HepG2 (cell line): ENCODE data around the gene CALR. TPM values are rescaled to one million over a fixed set of nuclear protein-coding genes. Genes with fewer than 3 reads are reported as not detected.

ENCODE experiments used
- BCL6 ChIP-seq: IDR thresholded peaks from 2 replicates; pipeline ENCODE4 v1.6.1; 2016; ENCODE audit warnings: missing genetic modification reagents, missing compliant biosample characterization
- DMAP1 ChIP-seq: IDR thresholded peaks from 2 replicates; pipeline ENCODE4 v1.6.1; 2016
- ETS1 ChIP-seq: sonication (generic); formaldehyde crosslinking; IDR thresholded peaks from 2 replicates; pipeline ENCODE4 v1.4.0; 2020; ENCODE audit warnings: missing genetic modification reagents
- HOXA9 ChIP-seq: sonication (generic); formaldehyde crosslinking; IDR thresholded peaks from 2 replicates; pipeline ENCODE4 v1.8.1; 2022; ENCODE audit warnings: missing genetic modification reagents, mild to moderate bottlenecking, moderate library complexity, borderline replicate concordance
- KAT7 ChIP-seq: IDR thresholded peaks from 2 replicates; pipeline ENCODE4 v1.6.1; 2018; ENCODE audit warnings: borderline replicate concordance, missing compliant biosample characterization
- KDM5B ChIP-seq: sonication (generic); formaldehyde crosslinking; IDR thresholded peaks from 2 replicates; pipeline ENCODE4 v1.4.0; 2020; ENCODE audit warnings: missing genetic modification reagents, mild to moderate bottlenecking, borderline replicate concordance
- NONO ChIP-seq, 2 experiments: fragments of 450-650 bp in 1 of 2; sonication (generic) in 1 of 2; formaldehyde crosslinking in 1 of 2; IDR thresholded peaks in 1 of 2; conservative IDR thresholded peaks in 1 of 2; 2 replicates each; pipeline versions ENCODE4 v1.6.1 to v1.8.0; 2017 to 2022; ENCODE audit warnings: mild to moderate bottlenecking in 1 of 2, missing genetic modification reagents in 1 of 2, moderate library complexity in 1 of 2
- NRL ChIP-seq: sonication (generic); formaldehyde crosslinking; IDR thresholded peaks from 2 replicates; pipeline ENCODE4 v1.5.0; 2020; ENCODE audit warnings: missing genetic modification reagents, mild to moderate bottlenecking, moderate library complexity, borderline replicate concordance
- PLRG1 ChIP-seq: fragments of 450-650 bp; conservative IDR thresholded peaks from 2 replicates; pipeline ENCODE4 v1.6.1; 2016
- REPIN1 ChIP-seq: sonication (generic); formaldehyde crosslinking; IDR thresholded peaks from 2 replicates; pipeline ENCODE4 v1.8.0; 2022; ENCODE audit warnings: missing genetic modification reagents, low read depth, mild to moderate bottlenecking, borderline replicate concordance
- ZEB1 ChIP-seq: IDR thresholded peaks from 2 replicates; pipeline ENCODE4 v1.6.1; 2012; ENCODE audit warnings: mild to moderate bottlenecking, low read depth, inconsistent platforms; ENCODE audit not compliant: insufficient replicate concordance
- ZNF329 ChIP-seq: sonication (generic); formaldehyde crosslinking; IDR thresholded peaks from 2 replicates; pipeline ENCODE4 v1.9.0; 2021; ENCODE audit warnings: low read depth, mild to moderate bottlenecking, missing genetic modification reagents
- ZNF496 ChIP-seq: sonication (generic); formaldehyde crosslinking; IDR thresholded peaks from 2 replicates; pipeline ENCODE4 v1.8.1; 2023; ENCODE audit warnings: mild to moderate bottlenecking, moderate library complexity, missing genetic modification reagents; ENCODE audit not compliant: insufficient replicate concordance
- ZNF678 ChIP-seq: sonication (generic); formaldehyde crosslinking; IDR thresholded peaks from 2 replicates; pipeline ENCODE4 v1.4.0; 2020; ENCODE audit warnings: mild to moderate bottlenecking, missing genetic modification reagents
- ZNF883 ChIP-seq: sonication (generic); formaldehyde crosslinking; IDR thresholded peaks from 2 replicates; pipeline ENCODE4 v1.5.1; 2020; ENCODE audit warnings: mild to moderate bottlenecking, missing genetic modification reagents; ENCODE audit errors: not compliant biosample characterization
- polyA plus RNA-seq, 8 experiments: library from polyadenylated mRNA; depleted of rRNA in 3 of 8; stranded (reverse) in 7 of 8; unstranded in 1 of 8; fragments of >200 nt; fragmentation: Illumina TruSeq in 4 of 8; extraction: Trizol in 4 of 8; gene quantifications; 2 replicates each; pipeline versions ENCODE4 v1.2.1 to v1.2.3, GENCODE V29; 2011 to 2016; ENCODE audit warnings: low read depth in 4 of 8, missing spikeins in 1 of 8, mixed read lengths in 1 of 8; ENCODE audit not compliant: insufficient read depth in 1 of 8
- total RNA-seq, 5 experiments: library from RNA; depleted of rRNA; stranded (reverse); fragments of >200 nt; fragmentation: Illumina TruSeq; extraction: Trizol; gene quantifications; 2 replicates each; pipeline ENCODE4 v1.2.3, GENCODE V29; 2016; ENCODE audit warnings: low read depth in 1 of 5
- TF ChIP-seq, protein P1 (sequence below): sonication (generic); formaldehyde crosslinking; IDR thresholded peaks from 2 replicates; pipeline ENCODE4 v1.8.1; 2023; ENCODE audit warnings: mild to moderate bottlenecking, missing genetic modification reagents
- TF ChIP-seq, protein P2 (sequence below): sonication (generic); formaldehyde crosslinking; IDR thresholded peaks from 2 replicates; pipeline ENCODE4 v1.5.1; 2020; ENCODE audit warnings: mild to moderate bottlenecking, missing genetic modification reagents, moderate library complexity
- TF ChIP-seq, protein P3 (sequence below), 2 experiments: sonication (generic) in 1 of 2; formaldehyde crosslinking in 1 of 2; IDR thresholded peaks; 2 replicates each; pipeline versions ENCODE4 v1.4.0 to v1.6.1; 2018 to 2020; ENCODE audit warnings: missing genetic modification reagents in 2 of 2, borderline replicate concordance in 1 of 2, low read depth in 1 of 2, mild to moderate bottlenecking in 1 of 2, missing biosample characterization in 1 of 2
- TF ChIP-seq, protein P4 (sequence below): sonication (generic); IDR thresholded peaks from 2 replicates; pipeline ENCODE4 v1.6.1; 2016; ENCODE audit warnings: low read depth, borderline replicate concordance

Gene CALR
- total and polyA plus RNA-seq, 2 of the 13 experiments (the other 11 are each of a cell fraction or from before 2014, with no cell fraction given) = 898 to 934 TPM

DNA sequence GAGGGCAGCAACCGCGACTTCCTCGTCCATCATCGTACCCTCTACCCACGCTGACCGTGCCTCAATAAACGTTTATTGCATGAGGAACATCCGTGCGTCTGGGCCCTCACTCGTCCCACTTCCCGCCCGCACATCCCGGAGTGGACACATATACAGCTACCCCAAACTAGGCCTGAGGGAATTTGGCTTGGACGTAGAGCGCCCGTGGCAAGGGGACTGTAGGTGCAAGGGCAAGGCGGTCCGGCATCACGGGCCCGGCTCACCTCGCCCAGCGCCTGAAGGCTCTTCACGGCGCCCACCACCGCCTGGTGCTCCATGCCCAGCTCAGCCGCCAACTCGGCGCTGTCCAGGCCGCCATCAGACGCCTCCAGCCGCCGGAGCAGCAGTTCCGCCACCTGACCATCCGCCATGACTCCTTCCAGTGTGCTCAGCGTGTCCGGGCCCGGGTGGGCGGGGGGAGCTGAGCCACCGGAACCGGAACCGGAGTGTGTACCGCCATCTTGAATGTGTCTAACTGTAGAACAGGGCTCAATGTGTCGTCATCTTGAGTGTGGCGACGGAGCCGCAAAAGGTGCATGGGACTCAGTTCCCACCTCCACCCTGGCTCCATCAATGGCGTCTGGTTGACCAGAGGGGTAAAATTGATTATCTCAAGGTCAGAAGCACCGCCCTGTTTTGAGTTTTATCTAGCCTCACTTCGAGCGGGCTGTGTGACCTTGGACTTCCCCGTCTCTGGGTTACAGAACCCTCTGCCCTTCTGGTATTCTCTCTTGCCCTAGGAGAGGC is 4.9 kb upstream of the CALR start, which contains the start of gene FARSA (continued):
- TF ChIP-seq, protein P1, sequence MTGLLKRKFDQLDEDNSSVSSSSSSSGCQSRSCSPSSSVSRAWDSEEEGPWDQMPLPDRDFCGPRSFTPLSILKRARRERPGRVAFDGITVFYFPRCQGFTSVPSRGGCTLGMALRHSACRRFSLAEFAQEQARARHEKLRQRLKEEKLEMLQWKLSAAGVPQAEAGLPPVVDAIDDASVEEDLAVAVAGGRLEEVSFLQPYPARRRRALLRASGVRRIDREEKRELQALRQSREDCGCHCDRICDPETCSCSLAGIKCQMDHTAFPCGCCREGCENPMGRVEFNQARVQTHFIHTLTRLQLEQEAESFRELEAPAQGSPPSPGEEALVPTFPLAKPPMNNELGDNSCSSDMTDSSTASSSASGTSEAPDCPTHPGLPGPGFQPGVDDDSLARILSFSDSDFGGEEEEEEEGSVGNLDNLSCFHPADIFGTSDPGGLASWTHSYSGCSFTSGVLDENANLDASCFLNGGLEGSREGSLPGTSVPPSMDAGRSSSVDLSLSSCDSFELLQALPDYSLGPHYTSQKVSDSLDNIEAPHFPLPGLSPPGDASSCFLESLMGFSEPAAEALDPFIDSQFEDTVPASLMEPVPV (CRISPR knock-in tag) = 0 out of 2 replicates have a peak, but pooled peaks have one; percentile 72
- 0 out of 2 replicates have a peak, but pooled peaks have one; percentile 81 for TF ChIP-seq ZNF678 (CRISPR knock-in tag)
- peak; percentile 11; the same call in 1 of the 2 replicates for TF ChIP-seq BCL6 (CRISPR knock-in tag)
- TF ChIP-seq REPIN1 (CRISPR knock-in tag) = peak; percentile 68
- no peak for TF ChIP-seq PLRG1
- no peak for TF ChIP-seq ZNF496 (CRISPR knock-in tag)
- no peak for TF ChIP-seq ZEB1
- peak; percentile 92; the same call in 1 of the 2 replicates for TF ChIP-seq NRL
- peak; percentile 97 for TF ChIP-seq DMAP1 (CRISPR knock-in tag)
- peak; percentile 80; the same call in 1 of the 2 replicates for TF ChIP-seq ZNF329 (CRISPR knock-in tag)
- peak; percentile 46; the same call in 1 of the 2 replicates for TF ChIP-seq HOXA9 (CRISPR knock-in tag)
- peak; percentile 83; the same call in 1 of the 2 replicates for TF ChIP-seq KDM5B (CRISPR knock-in tag)
- TF ChIP-seq, protein P2, sequence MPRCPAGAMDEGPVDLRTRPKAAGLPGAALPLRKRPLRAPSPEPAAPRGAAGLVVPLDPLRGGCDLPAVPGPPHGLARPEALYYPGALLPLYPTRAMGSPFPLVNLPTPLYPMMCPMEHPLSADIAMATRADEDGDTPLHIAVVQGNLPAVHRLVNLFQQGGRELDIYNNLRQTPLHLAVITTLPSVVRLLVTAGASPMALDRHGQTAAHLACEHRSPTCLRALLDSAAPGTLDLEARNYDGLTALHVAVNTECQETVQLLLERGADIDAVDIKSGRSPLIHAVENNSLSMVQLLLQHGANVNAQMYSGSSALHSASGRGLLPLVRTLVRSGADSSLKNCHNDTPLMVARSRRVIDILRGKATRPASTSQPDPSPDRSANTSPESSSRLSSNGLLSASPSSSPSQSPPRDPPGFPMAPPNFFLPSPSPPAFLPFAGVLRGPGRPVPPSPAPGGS (CRISPR knock-in tag) = peak; percentile 82
- TF ChIP-seq KAT7 = peak; percentile 93
- no peak for TF ChIP-seq NONO (IDR thresholded peaks at IDR 0.05)
- peak; percentile 80 for TF ChIP-seq NONO (CRISPR knock-in tag; conservative IDR thresholded peaks at IDR 0.05)
- TF ChIP-seq ETS1 (CRISPR knock-in tag) = no peak
- peak; percentile 69 for TF ChIP-seq ZNF883 (CRISPR knock-in tag)
- TF ChIP-seq, protein P3, sequence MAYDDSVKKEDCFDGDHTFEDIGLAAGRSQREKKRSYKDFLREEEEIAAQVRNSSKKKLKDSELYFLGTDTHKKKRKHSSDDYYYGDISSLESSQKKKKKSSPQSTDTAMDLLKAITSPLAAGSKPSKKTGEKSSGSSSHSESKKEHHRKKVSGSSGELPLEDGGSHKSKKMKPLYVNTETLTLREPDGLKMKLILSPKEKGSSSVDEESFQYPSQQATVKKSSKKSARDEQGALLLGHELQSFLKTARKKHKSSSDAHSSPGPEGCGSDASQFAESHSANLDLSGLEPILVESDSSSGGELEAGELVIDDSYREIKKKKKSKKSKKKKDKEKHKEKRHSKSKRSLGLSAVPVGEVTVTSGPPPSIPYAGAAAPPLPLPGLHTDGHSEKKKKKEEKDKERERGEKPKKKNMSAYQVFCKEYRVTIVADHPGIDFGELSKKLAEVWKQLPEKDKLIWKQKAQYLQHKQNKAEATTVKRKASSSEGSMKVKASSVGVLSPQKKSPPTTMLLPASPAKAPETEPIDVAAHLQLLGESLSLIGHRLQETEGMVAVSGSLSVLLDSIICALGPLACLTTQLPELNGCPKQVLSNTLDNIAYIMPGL (CRISPR knock-in tag; IDR thresholded peaks at IDR 0.05; ENCODE audit: borderline replicate concordance in 1 of 2, low read depth in 1 of 2) = peak; percentile 79 to 84; a peak in 3 of 4 replicates
- TF ChIP-seq, protein P4, sequence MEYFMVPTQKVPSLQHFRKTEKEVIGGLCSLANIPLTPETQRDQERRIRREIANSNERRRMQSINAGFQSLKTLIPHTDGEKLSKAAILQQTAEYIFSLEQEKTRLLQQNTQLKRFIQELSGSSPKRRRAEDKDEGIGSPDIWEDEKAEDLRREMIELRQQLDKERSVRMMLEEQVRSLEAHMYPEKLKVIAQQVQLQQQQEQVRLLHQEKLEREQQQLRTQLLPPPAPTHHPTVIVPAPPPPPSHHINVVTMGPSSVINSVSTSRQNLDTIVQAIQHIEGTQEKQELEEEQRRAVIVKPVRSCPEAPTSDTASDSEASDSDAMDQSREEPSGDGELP = no peak; the same call in 1 of the 2 replicates
